ENCODE results near the gene PDE7B. TPM values are rescaled to one million over a fixed set of nuclear protein-coding genes. Genes with fewer than 3 reads are reported as not detected.

PDE7B gene
- total and polyA plus RNA-seq, 2 of the 8 experiments (the other 6 are each of a cell fraction or from before 2014, with no cell fraction given): not detected

GRCh38 chr6:135811644-135812526 is 39.6 kb upstream of the PDE7B start (continued):
- TF ChIP-seq, protein P1, sequence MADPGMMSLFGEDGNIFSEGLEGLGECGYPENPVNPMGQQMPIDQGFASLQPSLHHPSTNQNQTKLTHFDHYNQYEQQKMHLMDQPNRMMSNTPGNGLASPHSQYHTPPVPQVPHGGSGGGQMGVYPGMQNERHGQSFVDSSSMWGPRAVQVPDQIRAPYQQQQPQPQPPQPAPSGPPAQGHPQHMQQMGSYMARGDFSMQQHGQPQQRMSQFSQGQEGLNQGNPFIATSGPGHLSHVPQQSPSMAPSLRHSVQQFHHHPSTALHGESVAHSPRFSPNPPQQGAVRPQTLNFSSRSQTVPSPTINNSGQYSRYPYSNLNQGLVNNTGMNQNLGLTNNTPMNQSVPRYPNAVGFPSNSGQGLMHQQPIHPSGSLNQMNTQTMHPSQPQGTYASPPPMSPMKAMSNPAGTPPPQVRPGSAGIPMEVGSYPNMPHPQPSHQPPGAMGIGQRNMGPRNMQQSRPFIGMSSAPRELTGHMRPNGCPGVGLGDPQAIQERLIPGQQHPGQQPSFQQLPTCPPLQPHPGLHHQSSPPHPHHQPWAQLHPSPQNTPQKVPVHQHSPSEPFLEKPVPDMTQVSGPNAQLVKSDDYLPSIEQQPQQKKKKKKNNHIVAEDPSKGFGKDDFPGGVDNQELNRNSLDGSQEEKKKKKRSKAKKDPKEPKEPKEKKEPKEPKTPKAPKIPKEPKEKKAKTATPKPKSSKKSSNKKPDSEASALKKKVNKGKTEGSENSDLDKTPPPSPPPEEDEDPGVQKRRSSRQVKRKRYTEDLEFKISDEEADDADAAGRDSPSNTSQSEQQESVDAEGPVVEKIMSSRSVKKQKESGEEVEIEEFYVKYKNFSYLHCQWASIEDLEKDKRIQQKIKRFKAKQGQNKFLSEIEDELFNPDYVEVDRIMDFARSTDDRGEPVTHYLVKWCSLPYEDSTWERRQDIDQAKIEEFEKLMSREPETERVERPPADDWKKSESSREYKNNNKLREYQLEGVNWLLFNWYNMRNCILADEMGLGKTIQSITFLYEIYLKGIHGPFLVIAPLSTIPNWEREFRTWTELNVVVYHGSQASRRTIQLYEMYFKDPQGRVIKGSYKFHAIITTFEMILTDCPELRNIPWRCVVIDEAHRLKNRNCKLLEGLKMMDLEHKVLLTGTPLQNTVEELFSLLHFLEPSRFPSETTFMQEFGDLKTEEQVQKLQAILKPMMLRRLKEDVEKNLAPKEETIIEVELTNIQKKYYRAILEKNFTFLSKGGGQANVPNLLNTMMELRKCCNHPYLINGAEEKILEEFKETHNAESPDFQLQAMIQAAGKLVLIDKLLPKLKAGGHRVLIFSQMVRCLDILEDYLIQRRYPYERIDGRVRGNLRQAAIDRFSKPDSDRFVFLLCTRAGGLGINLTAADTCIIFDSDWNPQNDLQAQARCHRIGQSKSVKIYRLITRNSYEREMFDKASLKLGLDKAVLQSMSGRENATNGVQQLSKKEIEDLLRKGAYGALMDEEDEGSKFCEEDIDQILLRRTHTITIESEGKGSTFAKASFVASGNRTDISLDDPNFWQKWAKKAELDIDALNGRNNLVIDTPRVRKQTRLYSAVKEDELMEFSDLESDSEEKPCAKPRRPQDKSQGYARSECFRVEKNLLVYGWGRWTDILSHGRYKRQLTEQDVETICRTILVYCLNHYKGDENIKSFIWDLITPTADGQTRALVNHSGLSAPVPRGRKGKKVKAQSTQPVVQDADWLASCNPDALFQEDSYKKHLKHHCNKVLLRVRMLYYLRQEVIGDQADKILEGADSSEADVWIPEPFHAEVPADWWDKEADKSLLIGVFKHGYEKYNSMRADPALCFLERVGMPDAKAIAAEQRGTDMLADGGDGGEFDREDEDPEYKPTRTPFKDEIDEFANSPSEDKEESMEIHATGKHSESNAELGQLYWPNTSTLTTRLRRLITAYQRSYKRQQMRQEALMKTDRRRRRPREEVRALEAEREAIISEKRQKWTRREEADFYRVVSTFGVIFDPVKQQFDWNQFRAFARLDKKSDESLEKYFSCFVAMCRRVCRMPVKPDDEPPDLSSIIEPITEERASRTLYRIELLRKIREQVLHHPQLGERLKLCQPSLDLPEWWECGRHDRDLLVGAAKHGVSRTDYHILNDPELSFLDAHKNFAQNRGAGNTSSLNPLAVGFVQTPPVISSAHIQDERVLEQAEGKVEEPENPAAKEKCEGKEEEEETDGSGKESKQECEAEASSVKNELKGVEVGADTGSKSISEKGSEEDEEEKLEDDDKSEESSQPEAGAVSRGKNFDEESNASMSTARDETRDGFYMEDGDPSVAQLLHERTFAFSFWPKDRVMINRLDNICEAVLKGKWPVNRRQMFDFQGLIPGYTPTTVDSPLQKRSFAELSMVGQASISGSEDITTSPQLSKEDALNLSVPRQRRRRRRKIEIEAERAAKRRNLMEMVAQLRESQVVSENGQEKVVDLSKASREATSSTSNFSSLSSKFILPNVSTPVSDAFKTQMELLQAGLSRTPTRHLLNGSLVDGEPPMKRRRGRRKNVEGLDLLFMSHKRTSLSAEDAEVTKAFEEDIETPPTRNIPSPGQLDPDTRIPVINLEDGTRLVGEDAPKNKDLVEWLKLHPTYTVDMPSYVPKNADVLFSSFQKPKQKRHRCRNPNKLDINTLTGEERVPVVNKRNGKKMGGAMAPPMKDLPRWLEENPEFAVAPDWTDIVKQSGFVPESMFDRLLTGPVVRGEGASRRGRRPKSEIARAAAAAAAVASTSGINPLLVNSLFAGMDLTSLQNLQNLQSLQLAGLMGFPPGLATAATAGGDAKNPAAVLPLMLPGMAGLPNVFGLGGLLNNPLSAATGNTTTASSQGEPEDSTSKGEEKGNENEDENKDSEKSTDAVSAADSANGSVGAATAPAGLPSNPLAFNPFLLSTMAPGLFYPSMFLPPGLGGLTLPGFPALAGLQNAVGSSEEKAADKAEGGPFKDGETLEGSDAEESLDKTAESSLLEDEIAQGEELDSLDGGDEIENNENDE (IDR thresholded peaks at IDR 0.05; ENCODE audit: insufficient replicate concordance, low read length): no peak
- no peak for TF ChIP-seq MAFK (IDR thresholded peaks at IDR 0.05; ENCODE audit: low read depth, low read length)
- no peak for TF ChIP-seq JUND (IDR thresholded peaks at IDR 0.05; ENCODE audit: low read length)
- no peak for TF ChIP-seq SP4 (IDR thresholded peaks at IDR 0.05; ENCODE audit: low read length)
- TF ChIP-seq TBP (IDR thresholded peaks at IDR 0.05; ENCODE audit: low read depth, low read length): no peak

Measured in H1 (cell line).